ENCODE data around the gene CKM.

The CKM gene

DNA sequence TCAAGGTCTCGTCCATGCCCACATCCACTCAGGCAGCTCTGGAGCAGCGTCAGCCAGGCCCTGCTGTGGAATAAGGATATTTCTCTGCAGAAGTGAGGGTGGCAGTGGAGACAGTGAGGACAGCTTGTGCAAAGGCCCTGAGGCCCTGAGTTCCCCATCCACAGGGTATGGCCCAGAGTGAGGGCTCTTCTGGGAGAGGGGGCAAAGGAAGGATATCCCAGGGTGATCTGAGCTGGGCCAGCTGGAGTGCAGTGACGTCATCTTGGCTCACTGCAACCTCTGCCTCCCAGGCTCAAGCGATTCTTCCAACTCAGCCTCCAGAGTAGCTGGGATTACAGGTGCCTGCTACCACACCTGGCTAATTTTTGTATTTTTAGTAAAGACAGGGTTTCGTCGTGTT is 60.1 kb downstream of the CKM start:
- DNase-seq (ENCODE audit: low read depth, low spot score) = no peak
- no peak overlapping the region for H3K27ac ChIP-seq

DNA sequence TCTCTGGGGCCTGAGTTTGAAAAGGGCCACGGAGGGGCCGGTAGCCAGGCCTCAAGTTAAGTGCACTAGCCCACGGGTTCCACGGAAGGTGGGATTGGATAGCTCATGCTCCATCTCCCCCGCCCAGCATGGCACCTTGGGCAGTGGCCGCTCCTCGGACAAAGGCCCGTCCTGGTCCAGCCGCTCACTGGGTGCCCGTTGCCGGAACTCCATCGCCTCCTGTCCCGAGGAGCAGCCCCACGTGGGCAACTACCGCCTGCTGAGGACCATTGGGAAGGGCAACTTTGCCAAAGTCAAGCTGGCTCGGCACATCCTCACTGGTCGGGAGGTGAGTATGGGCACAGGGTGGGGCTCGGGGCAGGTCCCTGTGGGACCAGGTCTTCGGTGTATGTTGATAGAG is 63.8 kb downstream of the CKM start:
- no peak overlapping the region for H3K27ac ChIP-seq
- no peak for DNase-seq (ENCODE audit: low read depth, low spot score)

DNA sequence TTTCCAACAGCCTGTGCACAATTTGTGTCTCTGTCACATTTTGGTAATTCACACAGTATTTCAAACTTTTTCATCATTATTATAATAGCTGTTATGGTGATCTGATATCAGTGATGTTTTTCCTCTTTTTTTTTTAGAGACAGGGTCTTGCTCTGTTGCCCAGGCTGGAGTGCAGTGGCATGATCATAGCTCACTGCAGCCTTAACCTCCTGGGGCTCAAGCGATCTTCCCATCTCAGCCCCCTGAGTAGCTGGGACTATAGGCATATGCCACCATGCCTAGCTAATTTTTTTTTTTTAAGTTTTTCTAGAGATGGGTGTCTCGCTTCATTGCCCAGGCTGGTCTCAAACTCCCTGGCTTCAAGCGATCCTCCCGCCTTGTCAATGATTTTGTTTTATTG is 65.8 kb downstream of the CKM start:
- no peak overlapping the region for H3K27ac ChIP-seq
- DNase-seq (ENCODE audit: low read depth, low spot score) = no peak
